Caco-2 (cell line): ENCODE results near the gene PACSIN1. TPM values are rescaled to one million over a fixed set of nuclear protein-coding genes. Genes with fewer than 3 reads are reported as not detected.

Source experiments
- BruUV-seq: library from RNA; stranded (reverse); fragments of 400-500 nt; replicated peaks from 2 replicates; lab custom pipeline; 2021; lab: Mats Ljungman, UMichigan
- CTCF ChIA-PET: fragments of 300-600 bp; sonication (Branson Sonifier 250); formaldehyde crosslinking; loops from one replicate; lab custom pipeline; 2022; ENCODE audit warnings: antibody characterized with exemption; lab: Charles Lee
- POLR2A ChIA-PET: fragments of 300-600 bp; sonication (Branson Sonifier 250); formaldehyde crosslinking; loops from one replicate; lab custom pipeline; 2022; ENCODE audit warnings: antibody characterized with exemption; lab: Charles Lee
- DNase-seq, 2 experiments: peaks; one replicate each; pipeline versions ENCODE4 v3.0.0 to v3.0.0-alpha.2; 2020 to 2022
- H3K27me3 ChIP-seq: replicated peaks from 2 replicates; pipeline ENCODE4 v1.6.0; 2011; ENCODE audit warnings: low read length; ENCODE audit not compliant: control insufficient read depth, insufficient read depth
- H3K36me3 ChIP-seq: 2 replicates; pipeline ENCODE4 v1.5.1; 2011; ENCODE audit warnings: low read length; ENCODE audit not compliant: control insufficient read depth, insufficient read depth
- H3K4me1 ChIP-seq: fragments of 250-450 bp; sonication (Bioruptor Pico); 2 replicates; pipeline ENCODE4 v1.5.1; 2020; ENCODE audit warnings: mild to moderate bottlenecking
- H3K4me3 ChIP-seq: 2 replicates; pipeline ENCODE4 v1.5.1; 2011; ENCODE audit warnings: low read depth, mild to moderate bottlenecking, control low read depth, low read length
- H3K9me3 ChIP-seq: fragments of 250-450 bp; sonication (Bioruptor Pico); 2 replicates; pipeline ENCODE4 v1.5.1; 2020; ENCODE audit warnings: mild to moderate bottlenecking, moderate library complexity
- H3K27ac Mint-ChIP-seq: one replicate; pipeline ENCODE4 v1.8.0; 2022; ENCODE audit warnings: mixed read lengths; ENCODE audit not compliant: unreplicated experiment
- H3K27me3 Mint-ChIP-seq: one replicate; pipeline ENCODE4 v1.8.0; 2022; ENCODE audit warnings: mixed read lengths; ENCODE audit not compliant: insufficient read depth, unreplicated experiment
- H3K36me3 Mint-ChIP-seq: one replicate; pipeline ENCODE4 v1.8.0; 2022; ENCODE audit warnings: mild to moderate bottlenecking, mixed read lengths; ENCODE audit not compliant: insufficient read depth, unreplicated experiment
- H3K4me1 Mint-ChIP-seq: one replicate; pipeline ENCODE4 v1.8.0; 2022; ENCODE audit warnings: low read depth, mixed read lengths; ENCODE audit not compliant: unreplicated experiment
- H3K4me3 Mint-ChIP-seq: one replicate; pipeline ENCODE4 v1.8.0; 2022; ENCODE audit warnings: mild to moderate bottlenecking, moderate library complexity, mixed read lengths; ENCODE audit not compliant: unreplicated experiment
- H3K9me3 Mint-ChIP-seq: one replicate; pipeline ENCODE4 v1.8.0; 2022; ENCODE audit warnings: mixed read lengths; ENCODE audit not compliant: unreplicated experiment
- CTCF ChIP-seq, 2 experiments: fragments of 200-600 bp in 1 of 2; IDR thresholded peaks; 1 replicate in 1 of 2; 2 replicates in 1 of 2; pipeline versions ENCODE4 v1.5.1 to v1.8.0; 2011 to 2022; ENCODE audit warnings: antibody characterized with exemption in 1 of 2, control low read depth in 1 of 2, inconsistent platforms in 1 of 2, low read depth in 1 of 2, low read length in 1 of 2, mild to moderate bottlenecking in 1 of 2, moderate library complexity in 1 of 2; ENCODE audit not compliant: insufficient read depth in 1 of 2, severe bottlenecking in 1 of 2, unreplicated experiment in 1 of 2
- intact Hi-C: fragments of 100-400 bp; cut with micrococcal nuclease; formaldehyde crosslinking; loops from one replicate; pipeline ENCODE4 v1.10.0; 2022; ENCODE audit not compliant: unreplicated experiment
- total RNA-seq: library from RNA; stranded (reverse); gene quantifications from 2 replicates; pipeline ENCODE4 v1.2.3, GENCODE V29; 2022

The PACSIN1 gene
- total RNA-seq, 1 experiment from 2014 or later: 3.7 TPM

GRCh38 chr6:34583461-34583860 is 117.6 kb downstream of the PACSIN1 start:
- BruUV-seq: no TSS peak
- POLR2A ChIA-PET: no interaction called here
- no peak for DNase-seq

GRCh38 chr6:34583861-34584604 is 118.2 kb downstream of the PACSIN1 start:
- Mint-ChIP-seq H3K27ac (no peak overlapping the region), H3K4me3 (no peak overlapping the region), H3K36me3 (peaks cover 29% of the 10 kb centered on the region), H3K4me1 (no peaks in the 10 kb centered on the region), H3K27me3 (no peaks in the 10 kb centered on the region), H3K9me3 (no peaks in the 10 kb centered on the region)
- no peak overlapping the region for H3K4me3 ChIP-seq
- no peaks in the 10 kb centered on the region for H3K9me3 ChIP-seq
- H3K36me3 ChIP-seq: no peaks in the 10 kb centered on the region; the same call in 1 of the 2 replicates
- intact Hi-C loops: no loop called here
- ChIA-PET POLR2A (no interaction called here), CTCF (interaction anchor here (0.6 kb wide), 1 partner anchor 14 kb away, joined by 3 read pairs; no protein-coding TSS in a partner anchor)
- DNase-seq: no peak
- TF ChIP-seq CTCF (IDR thresholded peaks at IDR 0.05; ENCODE audit: insufficient read depth in 1 of 2, low read depth in 1 of 2, low read length in 1 of 2, severe bottlenecking in 1 of 2, unreplicated experiment in 1 of 2): no peak
- no TSS peak for BruUV-seq
- no peaks in the 10 kb centered on the region for H3K27me3 ChIP-seq
- no peaks in the 10 kb centered on the region for H3K4me1 ChIP-seq

More at GRCh38 chr6:34583461-34583860, 117.6 kb downstream of the PACSIN1 start:
- no peak overlapping the region for H3K27ac Mint-ChIP-seq
- intact Hi-C loops: no loop called here
- no peaks in the 10 kb centered on the region for H3K9me3 ChIP-seq
- no peaks in the 10 kb centered on the region; the same call in 1 of the 2 replicates for H3K36me3 ChIP-seq
- H3K4me1 ChIP-seq: no peaks in the 10 kb centered on the region
- no peaks in the 10 kb centered on the region for H3K4me1 Mint-ChIP-seq
- H3K9me3 Mint-ChIP-seq: no peaks in the 10 kb centered on the region
- no peaks in the 10 kb centered on the region for H3K27me3 Mint-ChIP-seq
- CTCF ChIA-PET: no interaction called here
- no peaks in the 10 kb centered on the region for H3K27me3 ChIP-seq
- TF ChIP-seq CTCF (IDR thresholded peaks at IDR 0.05; ENCODE audit: insufficient read depth in 1 of 2, low read depth in 1 of 2, low read length in 1 of 2, severe bottlenecking in 1 of 2, unreplicated experiment in 1 of 2): no peak
- H3K36me3 Mint-ChIP-seq: peaks cover 29% of the 10 kb centered on the region
- H3K4me3 ChIP-seq: no peak overlapping the region
- no peak overlapping the region for H3K4me3 Mint-ChIP-seq

GRCh38 chr6:34584694-34585093 is 118.8 kb downstream of the PACSIN1 start:
- Mint-ChIP-seq H3K27ac (no peak overlapping the region), H3K4me1 (no peaks in the 10 kb centered on the region), H3K4me3 (no peak overlapping the region), H3K9me3 (no peaks in the 10 kb centered on the region), H3K27me3 (no peaks in the 10 kb centered on the region), H3K36me3 (peaks cover 32% of the 10 kb centered on the region)
- Histone ChIP-seq H3K4me1 (no peaks in the 10 kb centered on the region), H3K9me3 (no peaks in the 10 kb centered on the region), H3K4me3 (no peak overlapping the region), H3K27me3 (no peaks in the 10 kb centered on the region), H3K36me3 (no peaks in the 10 kb centered on the region; the same call in 1 of the 2 replicates)
- ChIA-PET POLR2A (no interaction called here), CTCF (interaction anchor here (0.6 kb wide), 1 partner anchor 13 kb away, joined by 3 read pairs; no protein-coding TSS in a partner anchor)
- BruUV-seq: no TSS peak
- no peak for TF ChIP-seq CTCF (IDR thresholded peaks at IDR 0.05; ENCODE audit: insufficient read depth in 1 of 2, low read depth in 1 of 2, low read length in 1 of 2, severe bottlenecking in 1 of 2, unreplicated experiment in 1 of 2)
- no peak for DNase-seq
- intact Hi-C loops: no loop called here

Other genes with a start within 250 kb of the PACSIN1 start
- 301 and 322 TPM in 2 replicates for gene HMGA1, start 229.2 kb upstream of the PACSIN1 start, total RNA-seq
- gene SMIM29, start 217.1 kb upstream of the PACSIN1 start, total RNA-seq: 14.3 and 16.0 TPM in 2 replicates
- gene NUDT3, start 73.4 kb upstream of the PACSIN1 start, total RNA-seq: 22.3 and 22.9 TPM in 2 replicates
- gene RPS10, start 40.0 kb upstream of the PACSIN1 start, total RNA-seq: 1,650 and 1,752 TPM in 2 replicates
- gene SPDEF, start 90.3 kb downstream of the PACSIN1 start, total RNA-seq: 0.67 and 0.77 TPM in 2 replicates
- 92.1 and 95.9 TPM in 2 replicates for gene ILRUN, start 230.7 kb downstream of the PACSIN1 start, total RNA-seq